Neuronal stem cell (in vitro differentiated cells): ENCODE results near the gene PLEKHA6. TPM values are rescaled to one million over a fixed set of nuclear protein-coding genes. Genes with fewer than 3 reads are reported as not detected.

ENCODE experiments used
- DNase-seq: peaks from one replicate; pipeline ENCODE4 v3.0.0-alpha.2; 2013; ENCODE audit warnings: low spot score
- H2AFZ ChIP-seq: one replicate; pipeline ENCODE4 v1.6.1; 2013; ENCODE audit warnings: mild to moderate bottlenecking, low read length, inconsistent platforms
- H2AK5ac ChIP-seq: 2 replicates; pipeline ENCODE4 v1.6.1; 2013; ENCODE audit warnings: low read depth, mild to moderate bottlenecking, inconsistent platforms, low read length, moderate library complexity, mixed read lengths
- H2BK120ac ChIP-seq: 2 replicates; pipeline ENCODE4 v1.6.1; 2013; ENCODE audit warnings: low read depth, mild to moderate bottlenecking, inconsistent platforms, low read length, moderate library complexity, mixed read lengths
- H2BK12ac ChIP-seq: one replicate; pipeline ENCODE4 v1.6.1; 2013; ENCODE audit warnings: low read length, inconsistent platforms
- H2BK15ac ChIP-seq: 2 replicates; pipeline ENCODE4 v1.6.1; 2013; ENCODE audit warnings: mild to moderate bottlenecking, low read length, inconsistent platforms, mixed read lengths
- H2BK5ac ChIP-seq: one replicate; pipeline ENCODE4 v1.6.1; 2013; ENCODE audit warnings: inconsistent platforms, mild to moderate bottlenecking, low read length, moderate library complexity
- H3K14ac ChIP-seq: one replicate; pipeline ENCODE4 v1.6.1; 2013; ENCODE audit warnings: low read length, inconsistent platforms
- H3K18ac ChIP-seq: 2 replicates; pipeline ENCODE4 v1.6.1; 2013; ENCODE audit warnings: low read length, inconsistent platforms
- H3K23ac ChIP-seq: 2 replicates; pipeline ENCODE4 v1.6.1; 2013; ENCODE audit warnings: low read depth, mild to moderate bottlenecking, mixed read lengths, low read length, inconsistent platforms; ENCODE audit not compliant: poor library complexity
- H3K27ac ChIP-seq: replicated peaks from 3 replicates; pipeline ENCODE4 v1.5.1; 2013; ENCODE audit warnings: low read length, inconsistent platforms
- H3K27me3 ChIP-seq, 3 experiments: 2 replicates each; pipeline ENCODE4 v1.6.1; 2013; ENCODE audit warnings: low read length in 3 of 3, mild to moderate bottlenecking in 2 of 3, inconsistent platforms in 1 of 3, low read depth in 1 of 3, mixed read lengths in 1 of 3, moderate library complexity in 1 of 3; ENCODE audit not compliant: control insufficient read depth in 3 of 3, insufficient read depth in 3 of 3
- H3K36me3 ChIP-seq, 2 donors: replicated peaks in 1 of 2; 2 replicates each; pipeline ENCODE4 v1.6.1; 2013; ENCODE audit warnings: low read length in 2 of 2; ENCODE audit not compliant: control insufficient read depth in 2 of 2, insufficient read depth in 2 of 2
- H3K4ac ChIP-seq: 2 replicates; pipeline ENCODE4 v1.6.1; 2013; ENCODE audit warnings: inconsistent platforms, mild to moderate bottlenecking, low read length, moderate library complexity
- H3K4me1 ChIP-seq, 2 donors: 1 replicate in 1 of 2; 2 replicates in 1 of 2; pipeline ENCODE4 v1.6.1; 2013; ENCODE audit warnings: low read length in 2 of 2, low read depth in 1 of 2; ENCODE audit not compliant: control insufficient read depth in 2 of 2, insufficient read depth in 1 of 2
- H3K4me2 ChIP-seq: one replicate; pipeline ENCODE4 v1.6.1; 2013; ENCODE audit warnings: mild to moderate bottlenecking, low read length, inconsistent platforms; ENCODE audit not compliant: insufficient read depth, poor library complexity, severe bottlenecking
- H3K4me3 ChIP-seq, 2 donors: 2 replicates each; pipeline ENCODE4 v1.5.1; 2013; ENCODE audit warnings: low read length in 2 of 2, mild to moderate bottlenecking in 2 of 2, inconsistent platforms in 1 of 2, moderate library complexity in 1 of 2
- H3K79me1 ChIP-seq: one replicate; pipeline ENCODE4 v1.6.1; 2013; ENCODE audit warnings: low read depth, mild to moderate bottlenecking, inconsistent platforms, low read length, moderate library complexity
- H3K9ac ChIP-seq: one replicate; pipeline ENCODE4 v1.6.1; 2013; ENCODE audit warnings: mild to moderate bottlenecking, low read depth, low read length, inconsistent platforms; ENCODE audit not compliant: poor library complexity
- H3K9me3 ChIP-seq, 2 donors: replicated peaks in 1 of 2; 2 replicates each; pipeline versions ENCODE3 to v1.6.1; 2013; ENCODE audit warnings: low read length in 2 of 2, mild to moderate bottlenecking in 2 of 2, inconsistent platforms in 1 of 2, low read depth in 1 of 2, mixed read lengths in 1 of 2, moderate library complexity in 1 of 2; ENCODE audit not compliant: control insufficient read depth in 2 of 2, insufficient read depth in 1 of 2
- H4K8ac ChIP-seq: one replicate; pipeline ENCODE4 v1.6.1; 2013; ENCODE audit warnings: low read depth, mild to moderate bottlenecking, inconsistent platforms, low read length, moderate library complexity
- H4K91ac ChIP-seq: one replicate; pipeline ENCODE4 v1.6.1; 2013; ENCODE audit warnings: low read length, low read depth, mild to moderate bottlenecking, inconsistent platforms; ENCODE audit not compliant: poor library complexity
- WGBS, 2 donors: extraction: QIAGEN DNeasy Blood & Tissue Kit; methylation state at CpG; one replicate each; pipeline ENCODE4 v1.1.7; 2013; ENCODE audit warnings: missing lambda C conversion rate in 2 of 2, mixed read lengths in 1 of 2; ENCODE audit not compliant: insufficient read length in 2 of 2, insufficient replicate concordance in 1 of 2; ENCODE audit errors: extremely low coverage in 2 of 2; 5-methylcytosine and 5-hydroxymethylcytosine counted together
- small RNA-seq: library from polyadenylated mRNA; stranded (forward); fragments of <200 nt; extraction: miRNeasy Mini kit (QIAGEN cat#:217004); gene quantifications from one replicate; pipeline ENCODE3, GENCODE V24; 2013; ENCODE audit not compliant: insufficient read depth

The PLEKHA6 gene

GRCh38 chr1:204171751-204172178, 188.0 kb downstream of the PLEKHA6 start:
- Histone ChIP-seq H3K36me3 (no peaks in the 10 kb centered on the region), H2BK5ac (no peak overlapping the region), H3K9ac (no peak overlapping the region), H3K18ac (no peak overlapping the region), H2AK5ac (no peak overlapping the region), H4K8ac (no peak overlapping the region), H3K4me2 (no peak overlapping the region), H2BK120ac (no peak overlapping the region), H3K14ac (no peak overlapping the region), H3K79me1 (no peaks in the 10 kb centered on the region), H3K9me3 (peaks cover 2 to 18% of the 10 kb centered on the region in 2 donors), H2BK15ac (no peak overlapping the region), H2AFZ (no peak overlapping the region), H3K4me3 (no peak overlapping the region), H4K91ac (no peak overlapping the region), H3K27ac (no peak overlapping the region), H2BK12ac (no peak overlapping the region), H3K4ac (no peak overlapping the region), H3K27me3 (peaks cover 0 to 34% (median 0%) of the 10 kb centered on the region in 3 experiments), H3K23ac (no peak overlapping the region), H3K4me1 (peaks cover 0 to 2% of the 10 kb centered on the region in 2 donors)
- no CpG with 5 or more reads among the region's 4 CpGs for WGBS, 2 donors
- DNase-seq: no peak

DNA sequence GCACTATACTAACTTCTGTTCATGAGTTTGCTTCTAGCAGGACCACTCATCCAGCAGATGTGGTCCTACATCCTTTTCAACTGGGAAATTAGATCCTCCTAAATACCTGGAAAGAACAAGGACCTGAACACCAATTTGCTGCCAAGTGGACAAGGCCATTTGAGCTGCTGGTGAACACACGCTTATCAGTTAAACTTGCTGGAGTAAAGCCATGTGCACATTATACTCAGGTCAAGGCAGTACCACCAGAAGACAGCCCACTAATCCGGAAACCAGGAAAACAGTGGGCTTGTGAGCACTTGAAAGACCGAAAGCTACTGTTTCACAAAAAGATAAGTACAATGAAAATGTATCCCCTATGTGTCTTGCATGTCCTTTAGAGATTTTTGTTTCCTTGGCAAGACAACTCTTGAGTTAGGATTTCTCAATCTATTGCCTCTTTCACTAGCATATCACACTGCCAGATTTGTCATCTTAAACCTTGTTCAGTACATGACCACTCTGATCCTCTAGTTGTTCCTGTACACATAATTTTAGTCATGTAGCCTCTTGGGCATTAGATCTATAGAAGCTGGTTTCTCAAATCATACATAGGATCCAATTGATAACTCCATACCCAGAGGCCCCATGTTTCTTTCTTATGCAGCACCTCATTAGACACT, 189.1 kb downstream of the PLEKHA6 start:
- Histone ChIP-seq H3K18ac (no peak overlapping the region), H3K9me3 (peaks cover 2 to 18% of the 10 kb centered on the region in 2 donors), H3K4me3 (no peak overlapping the region), H2AFZ (no peak overlapping the region), H2BK120ac (no peak overlapping the region), H3K4ac (no peak overlapping the region), H3K36me3 (no peaks in the 10 kb centered on the region), H2BK15ac (no peak overlapping the region), H4K8ac (no peak overlapping the region), H3K9ac (no peak overlapping the region), H2BK12ac (no peak overlapping the region), H3K14ac (no peak overlapping the region), H4K91ac (no peak overlapping the region), H3K27ac (no peak overlapping the region), H3K27me3 (peaks cover 0 to 33% (median 0%) of the 10 kb centered on the region in 3 experiments), H3K4me2 (no peak overlapping the region), H2AK5ac (no peak overlapping the region), H3K79me1 (no peaks in the 10 kb centered on the region), H3K23ac (no peak overlapping the region), H2BK5ac (no peak overlapping the region), H3K4me1 (no peaks in the 10 kb centered on the region)
- DNase-seq: no peak
- no CpG with 5 or more reads among the region's 3 CpGs for WGBS, 2 donors

GRCh38 chr1:204169858-204170257, 189.9 kb downstream of the PLEKHA6 start:
- DNase-seq: no peak
- Histone ChIP-seq H3K18ac (no peak overlapping the region), H2BK12ac (no peak overlapping the region), H2BK5ac (no peak overlapping the region), H2BK15ac (no peak overlapping the region), H2AK5ac (no peak overlapping the region), H3K23ac (no peak overlapping the region), H3K9me3 (peaks cover 2 to 18% of the 10 kb centered on the region in 2 donors), H4K91ac (no peak overlapping the region), H3K14ac (no peak overlapping the region), H2AFZ (no peak overlapping the region), H3K4me2 (no peak overlapping the region), H3K4me1 (no peaks in the 10 kb centered on the region), H3K27me3 (peaks cover 0 to 25% (median 0%) of the 10 kb centered on the region in 3 experiments), H3K9ac (no peak overlapping the region), H3K27ac (no peak overlapping the region), H4K8ac (no peak overlapping the region), H2BK120ac (no peak overlapping the region), H3K4ac (no peak overlapping the region), H3K79me1 (no peaks in the 10 kb centered on the region), H3K36me3 (no peaks in the 10 kb centered on the region), H3K4me3 (no peak overlapping the region)
- WGBS, 2 donors: no CpG with 5 or more reads among the region's 4 CpGs

Small RNA genes lying within 50 kb of the gene (small RNA-seq; reads per million reads assigned to genes)
- gene AL606489.2: not detected
